ENCODE results near the gene SPATA21. TPM values are rescaled to one million over a fixed set of nuclear protein-coding genes. Genes with fewer than 3 reads are reported as not detected.

The SPATA21 gene
- total RNA-seq, 1 donor from 2014 or later: not detected

- Histone ChIP-seq H3K4me3 (no peak overlapping the region), H3K27ac (no peak overlapping the region), H3K4me1 (no peaks in the 10 kb centered on the region), H3K27me3 (no peaks in the 10 kb centered on the region), H3K9me3 (no peaks in the 10 kb centered on the region), H3K36me3 (no peaks in the 10 kb centered on the region)
- no peak for TF ChIP-seq CTCF (IDR thresholded peaks at IDR 0.05)
- no peak for DNase-seq (ENCODE audit: low spot score in 2 of 2)
- intact Hi-C loops (cut with DNase I): no loop called here
These were observed 2.7 kb downstream of the SPATA21 start for GRCh38 chr1:16434501-16434900.

GRCh38 chr1:16434007-16434406, 3.2 kb downstream of the SPATA21 start:
- intact Hi-C loops (cut with DNase I): no loop called here
- no peaks in the 10 kb centered on the region for H3K9me3 ChIP-seq
- H3K4me1 ChIP-seq: no peaks in the 10 kb centered on the region
- H3K27ac ChIP-seq: no peak overlapping the region
- no peaks in the 10 kb centered on the region for H3K36me3 ChIP-seq
- no peaks in the 10 kb centered on the region for H3K27me3 ChIP-seq
- DNase-seq (ENCODE audit: low spot score in 2 of 2): no peak
- no peak for TF ChIP-seq CTCF (IDR thresholded peaks at IDR 0.05)
- H3K4me3 ChIP-seq: no peak overlapping the region

- Histone ChIP-seq H3K36me3 (no peaks in the 10 kb centered on the region), H3K4me3 (no peak overlapping the region), H3K9me3 (no peaks in the 10 kb centered on the region), H3K4me1 (no peaks in the 10 kb centered on the region), H3K27ac (no peak overlapping the region), H3K27me3 (no peaks in the 10 kb centered on the region)
- intact Hi-C loops (cut with DNase I): no loop called here
- no peak for TF ChIP-seq CTCF (IDR thresholded peaks at IDR 0.05)
- DNase-seq (ENCODE audit: low spot score in 2 of 2): no peak
These were observed 4.2 kb downstream of the SPATA21 start for GRCh38 chr1:16433030-16433429.

GRCh38 chr1:16430606-16431005, 6.6 kb downstream of the SPATA21 start:
- H3K27ac ChIP-seq: no peak overlapping the region
- no peaks in the 10 kb centered on the region for H3K4me1 ChIP-seq
- no peak for TF ChIP-seq CTCF (IDR thresholded peaks at IDR 0.05)
- no peak for DNase-seq (ENCODE audit: low spot score in 2 of 2)
- intact Hi-C loops (cut with DNase I): no loop called here
- no peaks in the 10 kb centered on the region for H3K36me3 ChIP-seq
- H3K27me3 ChIP-seq: no peaks in the 10 kb centered on the region
- H3K9me3 ChIP-seq: no peaks in the 10 kb centered on the region
- no peak overlapping the region for H3K4me3 ChIP-seq

- Histone ChIP-seq H3K27me3 (no peaks in the 10 kb centered on the region), H3K4me3 (no peak overlapping the region), H3K4me1 (no peaks in the 10 kb centered on the region), H3K9me3 (no peaks in the 10 kb centered on the region), H3K27ac (no peak overlapping the region), H3K36me3 (no peaks in the 10 kb centered on the region)
- intact Hi-C loops (cut with DNase I): no loop called here
- no peak for DNase-seq (ENCODE audit: low spot score in 2 of 2)
- TF ChIP-seq CTCF (IDR thresholded peaks at IDR 0.05): no peak
These were observed 11.8 kb downstream of the SPATA21 start for GRCh38 chr1:16425125-16426025.
